Fibroblast of villous mesenchyme (primary cell): Measurements from ENCODE around the gene ILKAP. TPM values are rescaled to one million over a fixed set of nuclear protein-coding genes. Genes with fewer than 3 reads are reported as not detected.

Source experiments
- DNase-seq: peaks from one replicate; pipeline ENCODE4 v3.0.0-alpha.2; 2010; ENCODE audit warnings: low read depth
- H3K4me3 ChIP-seq: 2 replicates; pipeline ENCODE4 v1.5.1; 2011; ENCODE audit warnings: low read depth, mild to moderate bottlenecking, low read length
- CTCF ChIP-seq: IDR thresholded peaks from 2 replicates; pipeline ENCODE4 v1.5.1; 2012; ENCODE audit warnings: low read depth, mild to moderate bottlenecking, low read length; ENCODE audit not compliant: insufficient read depth
- total RNA-seq: library from RNA; depleted of rRNA; stranded (reverse); fragments of >200 nt; gene quantifications from 2 replicates; pipeline ENCODE4 v1.2.3, GENCODE V29; 2012

Gene ILKAP
- total RNA-seq, 1 donor: 22.5 TPM

- TF ChIP-seq CTCF: no peak
- DNase-seq: no peak
- H3K4me3 ChIP-seq: no peak overlapping the region
Measured at GRCh38 chr2:238168196-238169047, 35.1 kb downstream of the ILKAP start.

GRCh38 chr2:238167761-238168160 is 35.7 kb downstream of the ILKAP start:
- no peak for DNase-seq
- no peak for TF ChIP-seq CTCF
- no peak overlapping the region for H3K4me3 ChIP-seq

GRCh38 chr2:238167344-238167715 is 36.2 kb downstream of the ILKAP start:
- DNase-seq: no peak
- H3K4me3 ChIP-seq: no peak overlapping the region
- no peak for TF ChIP-seq CTCF

GRCh38 chr2:238166391-238167343 is 36.8 kb downstream of the ILKAP start:
- DNase-seq: no peak
- no peak for TF ChIP-seq CTCF
- no peak overlapping the region for H3K4me3 ChIP-seq

- no peak for DNase-seq
- no peak for TF ChIP-seq CTCF
- no peak overlapping the region for H3K4me3 ChIP-seq
Measured at GRCh38 chr2:238165288-238165921, 38.1 kb downstream of the ILKAP start.

GRCh38 chr2:238164906-238165287 is 38.6 kb downstream of the ILKAP start:
- no peak for TF ChIP-seq CTCF
- DNase-seq: no peak
- no peak overlapping the region for H3K4me3 ChIP-seq
